Measurements from ENCODE around the gene MYOG. TPM values are rescaled to one million over a fixed set of nuclear protein-coding genes. Genes with fewer than 3 reads are reported as not detected.
A peak's percentile ranks its signal among the peaks of the same experiment; 100 is the strongest.

Gene MYOG
- under 1 TPM in 1 of 2 donors, not detected in 1; 0.11 TPM for total RNA-seq
- under 1 TPM; 0.29 to 0.69 TPM for polyA plus RNA-seq (ENCODE audit: insufficient read length in 2 of 2)
- long read RNA-seq, donor 1: 0 reads
- long read RNA-seq, donor 2: 0 reads
- long read RNA-seq, donor 3: 0 reads
- long read RNA-seq, donor 4: 0 reads

DNA sequence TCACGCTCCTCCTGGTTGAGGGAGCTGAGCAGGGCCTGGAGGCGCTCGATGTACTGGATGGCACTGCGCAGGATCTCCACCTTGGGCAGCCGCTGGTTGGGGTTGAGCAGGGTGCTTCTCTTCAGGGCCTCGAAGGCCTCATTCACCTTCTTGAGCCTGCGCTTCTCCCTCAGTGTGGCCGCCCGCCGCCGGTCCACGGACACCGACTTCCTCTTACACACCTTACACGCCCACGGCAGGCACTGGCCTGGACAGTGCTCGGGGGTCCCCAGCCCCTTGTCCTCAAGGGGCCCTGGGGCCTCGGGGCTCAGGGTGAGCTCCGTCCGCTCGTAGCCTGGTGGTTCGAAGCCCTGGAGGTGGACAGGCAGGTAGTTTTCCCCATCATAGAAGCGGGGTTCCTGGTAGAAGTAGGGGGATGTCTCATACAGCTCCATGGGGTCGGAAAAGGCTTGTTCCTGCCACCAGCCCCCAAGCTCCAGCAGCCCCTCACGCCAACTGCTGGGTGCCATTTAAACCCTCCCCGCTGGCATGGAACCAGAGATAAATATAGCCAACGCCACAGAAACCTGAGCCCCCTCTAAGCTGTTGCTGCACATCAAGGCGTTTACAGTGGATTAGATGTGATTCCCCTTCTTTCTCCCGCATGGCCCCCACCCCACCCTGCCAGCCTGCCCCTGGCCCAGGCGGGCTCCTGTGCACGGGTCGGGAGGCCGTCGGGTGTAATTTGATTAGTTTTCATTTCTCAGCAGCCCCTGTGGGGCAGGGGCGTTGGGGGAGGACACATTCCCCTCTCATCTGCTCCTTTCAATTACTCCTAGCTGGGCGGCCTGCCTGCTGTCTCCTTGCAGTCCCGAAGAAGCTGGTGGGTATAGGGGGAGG lies at the start of gene MYOG:
MYOG (minus strand) TSS at position 485 of the 879 bp plus-strand sequence; CDS start at position 434, 51 bp downstream.
- 95% methylated on average over 19 of the region's 36 CpGs for WGBS (ENCODE audit: insufficient coverage)
- no peaks in the 10 kb centered on the region for H3K27me3 ChIP-seq (ENCODE audit: control insufficient read depth, insufficient read depth, low read length)
- no peak within 1 kb of the TSS for H3K27ac ChIP-seq (ENCODE audit: low read depth, low read length)
- no peak within 1 kb of the TSS for H3K4me3 ChIP-seq (ENCODE audit: low read depth, low read length)
- peaks cover 9% of the 10 kb centered on the region for H3K36me3 ChIP-seq (ENCODE audit: control insufficient read depth, insufficient read depth, low read length)
- H3K9me3 ChIP-seq (ENCODE audit: control insufficient read depth, insufficient read depth, low read length): no peaks in the 10 kb centered on the region
- H3K4me1 ChIP-seq (ENCODE audit: control insufficient read depth, insufficient read depth, low read length): peaks cover 25% of the 10 kb centered on the region
- peak in 1 of 6 donors; percentile 8 for DNase-seq (ENCODE audit: low read depth in 4 of 6, low spot score in 6 of 6)

DNA sequence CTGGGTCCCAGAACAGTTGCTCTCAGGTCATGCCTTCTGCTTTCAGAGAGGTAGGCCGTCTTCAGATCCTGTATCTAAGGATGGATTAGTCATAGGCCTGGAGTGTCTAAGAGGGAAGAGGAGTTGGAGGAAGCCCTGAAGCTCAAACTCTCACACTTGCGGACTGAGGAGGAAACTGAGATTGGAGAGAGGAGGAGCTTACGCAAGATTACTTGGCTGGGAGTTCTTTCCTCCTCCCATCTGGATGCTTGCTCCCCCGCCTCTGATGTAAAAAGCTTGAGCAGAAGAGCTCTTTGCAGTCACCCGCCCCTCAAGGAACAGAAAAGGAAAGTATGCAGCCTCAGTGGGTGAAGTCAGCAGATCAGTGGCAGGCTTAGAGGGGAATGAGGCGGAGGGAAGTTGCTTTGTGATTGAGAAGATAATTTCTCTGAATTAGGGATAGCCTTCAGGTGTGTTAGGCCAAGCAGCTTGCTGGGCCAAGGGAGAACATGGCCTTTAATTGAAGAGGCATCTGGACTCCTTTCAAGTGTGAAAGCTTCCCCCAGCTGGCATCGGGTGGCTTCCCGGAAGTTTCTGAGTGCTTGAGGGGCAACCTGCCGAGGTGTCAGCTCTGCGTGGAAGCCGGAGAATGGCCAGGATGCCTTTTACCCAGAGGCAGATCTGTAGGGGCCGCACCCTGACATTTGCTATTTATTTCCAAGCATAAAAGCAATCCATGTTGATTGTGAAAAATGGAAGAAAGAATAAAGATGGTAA lies 48.3 kb upstream of the MYOG start:
- Histone ChIP-seq H3K4me1 (ENCODE audit: control insufficient read depth, insufficient read depth, low read length) (peaks cover 37% of the 10 kb centered on the region), H3K36me3 (ENCODE audit: control insufficient read depth, insufficient read depth, low read length) (peaks cover 5% of the 10 kb centered on the region), H3K27ac (ENCODE audit: low read depth, low read length) (no peak overlapping the region), H3K4me3 (ENCODE audit: low read depth, low read length) (no peak overlapping the region), H3K9me3 (ENCODE audit: control insufficient read depth, insufficient read depth, low read length) (no peaks in the 10 kb centered on the region), H3K27me3 (ENCODE audit: control insufficient read depth, insufficient read depth, low read length) (no peaks in the 10 kb centered on the region)
- 63% methylated on average over 6 of the region's 12 CpGs for WGBS (ENCODE audit: insufficient coverage)
- DNase-seq (ENCODE audit: low read depth in 4 of 6, low spot score in 6 of 6): peak in 1 of 6 donors; percentile 44

DNA sequence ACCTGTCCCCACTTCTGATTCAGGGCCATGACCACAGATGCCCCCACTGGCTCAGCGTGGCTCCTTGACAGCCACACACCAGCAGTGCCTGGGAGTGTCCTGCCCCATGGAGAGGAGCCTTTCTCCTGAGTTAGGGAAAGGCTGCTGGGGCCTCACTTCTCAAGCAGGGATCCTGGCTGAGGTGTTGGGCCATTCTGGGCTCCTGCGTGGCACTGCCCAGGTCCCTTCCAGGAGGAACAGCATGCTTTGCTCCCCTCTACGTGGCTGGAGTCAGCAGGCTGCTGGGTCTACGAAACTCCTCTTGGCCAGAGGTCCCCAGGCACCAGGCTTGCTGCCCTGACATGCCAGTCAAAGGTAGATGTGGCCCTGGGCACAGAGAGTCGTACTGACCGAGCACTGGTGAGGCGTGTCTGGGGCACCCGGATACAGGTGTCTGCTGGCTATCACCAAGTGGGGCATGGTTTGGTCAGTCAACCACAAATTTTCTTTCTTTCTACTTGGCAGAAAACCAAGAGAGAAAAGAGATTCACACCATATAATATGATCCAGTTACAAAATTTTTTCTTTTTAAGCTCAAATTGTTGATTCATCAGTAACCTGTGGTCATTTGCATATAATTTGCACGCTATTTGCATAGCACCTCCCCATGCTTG lies 45.9 kb upstream of the MYOG start:
- Histone ChIP-seq H3K4me3 (ENCODE audit: low read depth, low read length) (no peak overlapping the region), H3K27me3 (ENCODE audit: control insufficient read depth, insufficient read depth, low read length) (no peaks in the 10 kb centered on the region), H3K36me3 (ENCODE audit: control insufficient read depth, insufficient read depth, low read length) (peaks cover 5% of the 10 kb centered on the region), H3K9me3 (ENCODE audit: control insufficient read depth, insufficient read depth, low read length) (no peaks in the 10 kb centered on the region), H3K27ac (ENCODE audit: low read depth, low read length) (no peak overlapping the region), H3K4me1 (ENCODE audit: control insufficient read depth, insufficient read depth, low read length) (peaks cover 62% of the 10 kb centered on the region)
- DNase-seq (ENCODE audit: low read depth in 4 of 6, low spot score in 6 of 6): no peak
- WGBS (ENCODE audit: insufficient coverage): 87% methylated on average over 9 of the region's 9 CpGs

DNA sequence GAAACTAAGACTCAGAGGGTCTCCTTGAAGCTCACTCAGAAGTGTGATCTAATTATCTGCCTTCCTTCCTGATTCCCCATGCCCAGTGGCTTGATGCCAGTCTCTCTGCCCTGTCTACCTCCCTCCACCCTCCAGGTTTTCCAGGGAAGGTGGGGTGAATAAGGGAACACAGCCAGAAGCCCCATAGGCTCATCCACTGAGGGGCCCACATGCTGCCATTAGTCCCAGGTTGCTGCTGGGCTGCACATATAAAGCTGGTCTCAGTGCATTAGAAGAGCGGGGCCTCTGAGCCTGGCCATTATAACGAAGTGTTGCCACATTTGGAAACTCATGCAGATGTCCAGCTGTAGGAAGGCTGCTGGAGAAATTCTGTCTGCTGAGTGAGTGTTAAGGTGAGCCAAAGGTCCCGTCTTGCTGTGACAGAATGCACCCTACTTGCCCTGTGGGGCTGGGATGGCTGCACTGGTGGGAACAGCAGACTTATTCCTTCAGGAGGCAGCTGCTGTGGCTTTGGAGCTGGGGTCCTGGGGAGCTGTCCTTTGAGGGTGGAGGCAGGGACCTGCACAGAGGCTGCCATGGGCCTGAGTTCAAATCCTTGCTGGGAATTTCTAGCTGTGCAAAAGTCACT lies 44.7 kb upstream of the MYOG start:
- peaks cover 63% of the 10 kb centered on the region for H3K4me1 ChIP-seq (ENCODE audit: control insufficient read depth, insufficient read depth, low read length)
- no peak for DNase-seq (ENCODE audit: low read depth in 4 of 6, low spot score in 6 of 6)
- H3K27ac ChIP-seq (ENCODE audit: low read depth, low read length): no peak overlapping the region
- H3K27me3 ChIP-seq (ENCODE audit: control insufficient read depth, insufficient read depth, low read length): no peaks in the 10 kb centered on the region
- 49% methylated on average over 3 of the region's 3 CpGs for WGBS (ENCODE audit: insufficient coverage)
- H3K4me3 ChIP-seq (ENCODE audit: low read depth, low read length): no peak overlapping the region
- no peaks in the 10 kb centered on the region for H3K9me3 ChIP-seq (ENCODE audit: control insufficient read depth, insufficient read depth, low read length)
- H3K36me3 ChIP-seq (ENCODE audit: control insufficient read depth, insufficient read depth, low read length): peaks cover 5% of the 10 kb centered on the region

DNA sequence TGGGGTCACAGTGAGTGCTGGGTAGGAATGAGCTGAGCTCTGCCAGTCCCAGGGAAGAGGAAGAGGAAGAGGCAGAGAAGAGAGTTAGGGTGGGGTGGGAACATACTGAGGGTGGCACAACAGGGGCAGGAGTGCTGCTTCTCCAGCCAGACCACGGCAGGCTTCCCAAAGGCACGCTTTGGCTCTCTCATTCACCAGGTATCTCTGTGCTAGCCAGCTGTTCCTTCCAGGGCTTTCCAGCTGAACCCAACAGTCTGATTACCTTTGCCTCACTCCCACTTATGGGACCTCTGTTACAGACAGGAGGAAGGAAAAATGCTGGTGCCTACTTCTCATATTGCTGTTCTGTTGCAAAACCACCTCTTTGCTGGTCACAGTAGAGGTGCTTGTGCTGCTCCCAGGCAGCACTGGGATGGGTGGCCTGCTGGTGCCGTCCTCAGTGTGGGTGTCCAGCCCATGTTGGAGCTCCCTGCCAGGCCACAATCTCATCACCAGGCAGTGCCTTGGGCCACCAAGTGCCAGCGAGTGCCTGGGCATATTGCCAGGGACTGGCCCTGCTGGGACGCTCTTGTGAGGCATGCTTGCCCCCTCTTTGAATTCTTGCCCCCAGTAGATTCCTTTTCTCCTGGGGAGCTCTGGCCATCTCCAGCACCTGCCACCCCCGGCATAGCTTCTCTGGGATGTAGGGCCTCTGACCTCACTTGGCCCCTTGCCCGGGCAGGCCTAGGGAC lies 43.9 kb upstream of the MYOG start:
- Histone ChIP-seq H3K9me3 (ENCODE audit: control insufficient read depth, insufficient read depth, low read length) (no peaks in the 10 kb centered on the region), H3K4me3 (ENCODE audit: low read depth, low read length) (no peak overlapping the region), H3K27me3 (ENCODE audit: control insufficient read depth, insufficient read depth, low read length) (peaks cover under 1% of the 10 kb centered on the region), H3K4me1 (ENCODE audit: control insufficient read depth, insufficient read depth, low read length) (peaks cover 64% of the 10 kb centered on the region), H3K36me3 (ENCODE audit: control insufficient read depth, insufficient read depth, low read length) (peaks cover 5% of the 10 kb centered on the region), H3K27ac (ENCODE audit: low read depth, low read length) (no peak overlapping the region)
- DNase-seq (ENCODE audit: low read depth in 4 of 6, low spot score in 6 of 6): peak in 3 of 6 donors; percentile 43 to 81 (median 70)
- 39% methylated on average over 6 of the region's 7 CpGs for WGBS (ENCODE audit: insufficient coverage)

DNA sequence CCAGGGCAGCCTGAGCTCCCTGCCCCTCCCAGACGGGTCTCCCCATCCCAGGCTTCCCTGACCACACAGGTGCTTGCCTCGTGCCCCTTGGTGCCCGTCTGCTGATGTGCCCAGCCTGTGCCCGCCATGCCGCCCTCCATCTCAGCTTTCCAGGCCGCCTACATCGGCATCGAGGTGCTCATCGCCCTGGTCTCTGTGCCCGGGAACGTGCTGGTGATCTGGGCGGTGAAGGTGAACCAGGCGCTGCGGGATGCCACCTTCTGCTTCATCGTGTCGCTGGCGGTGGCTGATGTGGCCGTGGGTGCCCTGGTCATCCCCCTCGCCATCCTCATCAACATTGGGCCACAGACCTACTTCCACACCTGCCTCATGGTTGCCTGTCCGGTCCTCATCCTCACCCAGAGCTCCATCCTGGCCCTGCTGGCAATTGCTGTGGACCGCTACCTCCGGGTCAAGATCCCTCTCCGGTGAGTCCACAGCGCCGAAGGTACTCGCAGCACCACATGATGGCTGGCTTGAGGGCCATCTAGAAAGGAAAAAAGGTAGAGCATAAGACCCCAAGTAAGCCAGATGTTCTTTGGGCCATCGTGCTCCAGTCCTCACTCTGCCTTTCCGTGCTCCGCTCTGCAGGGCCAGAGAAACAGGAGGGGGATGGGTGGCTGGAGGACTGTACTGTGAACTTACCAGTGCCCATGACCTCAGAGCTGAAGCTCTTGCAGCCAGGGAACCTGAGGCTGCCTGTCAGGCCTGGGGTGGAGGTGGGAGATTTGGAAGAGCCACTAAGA lies 43.1 kb upstream of the MYOG start:
- peaks cover 5% of the 10 kb centered on the region for H3K36me3 ChIP-seq (ENCODE audit: control insufficient read depth, insufficient read depth, low read length)
- no peaks in the 10 kb centered on the region for H3K9me3 ChIP-seq (ENCODE audit: control insufficient read depth, insufficient read depth, low read length)
- no peak for DNase-seq (ENCODE audit: low read depth in 4 of 6, low spot score in 6 of 6)
- H3K4me1 ChIP-seq (ENCODE audit: control insufficient read depth, insufficient read depth, low read length): peaks cover 64% of the 10 kb centered on the region
- peak overlapping the region; percentile 47 for H3K4me3 ChIP-seq (ENCODE audit: low read depth, low read length)
- no peak overlapping the region for H3K27ac ChIP-seq (ENCODE audit: low read depth, low read length)
- 89% methylated on average over 28 of the region's 29 CpGs for WGBS (ENCODE audit: insufficient coverage)
- H3K27me3 ChIP-seq (ENCODE audit: control insufficient read depth, insufficient read depth, low read length): peaks cover 7% of the 10 kb centered on the region

DNA sequence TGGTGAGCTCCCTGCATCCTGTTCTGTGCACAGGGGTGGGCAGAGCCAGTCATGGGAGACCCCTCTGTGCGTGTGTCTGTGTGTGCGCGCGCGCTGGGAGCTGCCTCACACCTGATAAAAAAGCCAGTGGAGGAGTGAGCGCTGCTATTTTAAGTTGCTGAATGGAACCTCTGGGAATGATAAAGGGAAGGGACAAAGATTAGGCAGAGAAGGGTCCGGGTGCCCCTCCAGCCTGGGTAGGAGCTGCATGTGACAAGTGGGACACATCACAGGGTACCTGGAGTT lies 42.6 kb upstream of the MYOG start:
- peaks cover 7% of the 10 kb centered on the region for H3K27me3 ChIP-seq (ENCODE audit: control insufficient read depth, insufficient read depth, low read length)
- no peak for DNase-seq (ENCODE audit: low read depth in 4 of 6, low spot score in 6 of 6)
- no peaks in the 10 kb centered on the region for H3K9me3 ChIP-seq (ENCODE audit: control insufficient read depth, insufficient read depth, low read length)
- no peak overlapping the region for H3K27ac ChIP-seq (ENCODE audit: low read depth, low read length)
- peaks cover 5% of the 10 kb centered on the region for H3K36me3 ChIP-seq (ENCODE audit: control insufficient read depth, insufficient read depth, low read length)
- peaks cover 64% of the 10 kb centered on the region for H3K4me1 ChIP-seq (ENCODE audit: control insufficient read depth, insufficient read depth, low read length)
- WGBS (ENCODE audit: insufficient coverage): 12% methylated on average over 7 of the region's 7 CpGs
- peak overlapping the region; percentile 47 for H3K4me3 ChIP-seq (ENCODE audit: low read depth, low read length)

DNA sequence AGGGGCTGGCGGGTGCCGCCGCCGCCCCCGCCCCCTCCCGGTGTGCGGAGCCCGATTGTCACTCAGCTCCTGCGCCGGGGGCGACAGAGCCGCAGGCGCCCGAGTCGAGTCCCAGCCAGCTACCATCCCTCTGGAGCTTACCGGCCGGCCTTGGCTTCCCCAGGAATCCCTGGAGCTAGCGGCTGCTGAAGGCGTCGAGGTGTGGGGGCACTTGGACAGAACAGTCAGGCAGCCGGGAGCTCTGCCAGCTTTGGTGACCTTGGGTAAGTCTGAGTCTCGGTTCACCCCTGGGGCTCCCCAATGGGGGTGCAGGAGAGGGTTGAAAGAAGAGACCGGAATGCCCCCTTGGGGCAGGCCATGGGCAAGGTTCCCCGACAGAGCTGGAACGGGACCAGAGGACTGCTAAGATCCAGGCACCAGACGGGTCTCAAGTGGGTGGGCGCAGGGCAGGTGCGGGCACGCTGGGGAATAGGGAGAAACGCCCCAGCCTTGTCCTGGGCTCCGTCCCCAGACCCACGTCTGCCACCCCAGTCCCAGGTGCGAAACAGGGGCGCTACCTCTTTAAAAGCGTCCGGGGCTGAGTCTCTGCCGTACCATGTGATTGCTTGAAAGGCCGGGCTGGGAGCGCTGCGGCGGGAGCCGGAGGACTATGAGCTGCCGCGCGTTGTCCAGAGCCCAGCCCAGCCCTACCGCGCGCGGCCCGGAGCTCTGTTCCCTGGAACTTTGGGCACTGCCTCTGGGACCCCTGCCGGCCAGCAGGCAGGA lies 42.0 kb upstream of the MYOG start, which contains the start of gene ADORA1:
ADORA1 (plus strand) TSS at position 61 of the 765 bp plus-strand sequence. CDS start 1,116 bp downstream, outside the sequence.
- under 1% methylated on average over 51 of the region's 51 CpGs for WGBS (ENCODE audit: insufficient coverage)
- peaks cover 64% of the 10 kb centered on the region for H3K4me1 ChIP-seq (ENCODE audit: control insufficient read depth, insufficient read depth, low read length)
- H3K36me3 ChIP-seq (ENCODE audit: control insufficient read depth, insufficient read depth, low read length): peaks cover 5% of the 10 kb centered on the region
- H3K27me3 ChIP-seq (ENCODE audit: control insufficient read depth, insufficient read depth, low read length): peaks cover 7% of the 10 kb centered on the region
- H3K9me3 ChIP-seq (ENCODE audit: control insufficient read depth, insufficient read depth, low read length): no peaks in the 10 kb centered on the region
- H3K4me3 ChIP-seq (ENCODE audit: low read depth, low read length): peak within 1 kb of the TSS; percentile 47
- DNase-seq (ENCODE audit: low read depth in 4 of 6, low spot score in 6 of 6): peak in 4 of 6 donors; percentile 52 to 91 (median 71)
- no peak within 1 kb of the TSS for H3K27ac ChIP-seq (ENCODE audit: low read depth, low read length)

Measured in spinal cord (tissue), 10 donors.